Vagina (tissue), 2 donors: Measurements from ENCODE around the gene STT3B.

ENCODE experiments used
- POLR2AphosphoS5 ChIP-seq, 2 donors: sonication (generic); formaldehyde crosslinking; IDR thresholded peaks; one replicate each; pipeline ENCODE4 v1.9.0; 2017; ENCODE audit warnings: antibody characterized with exemption in 2 of 2, mild to moderate bottlenecking in 2 of 2, low read depth in 1 of 2; ENCODE audit not compliant: insufficient read depth in 1 of 2
- TF ChIP-seq, protein P1 (sequence below), 3 experiments: fragments of 450-650 bp in 2 of 3; fragments of 200-600 bp in 1 of 3; sonication (generic) in 1 of 3; IDR thresholded peaks; one replicate each; pipeline ENCODE4 v1.5.1; 2017 to 2019; ENCODE audit warnings: antibody characterized with exemption in 3 of 3, mild to moderate bottlenecking in 2 of 3, moderate library complexity in 2 of 3

GRCh38 chr3:31552103-31552502, 19.4 kb downstream of the STT3B start:
- TF ChIP-seq, protein P1, sequence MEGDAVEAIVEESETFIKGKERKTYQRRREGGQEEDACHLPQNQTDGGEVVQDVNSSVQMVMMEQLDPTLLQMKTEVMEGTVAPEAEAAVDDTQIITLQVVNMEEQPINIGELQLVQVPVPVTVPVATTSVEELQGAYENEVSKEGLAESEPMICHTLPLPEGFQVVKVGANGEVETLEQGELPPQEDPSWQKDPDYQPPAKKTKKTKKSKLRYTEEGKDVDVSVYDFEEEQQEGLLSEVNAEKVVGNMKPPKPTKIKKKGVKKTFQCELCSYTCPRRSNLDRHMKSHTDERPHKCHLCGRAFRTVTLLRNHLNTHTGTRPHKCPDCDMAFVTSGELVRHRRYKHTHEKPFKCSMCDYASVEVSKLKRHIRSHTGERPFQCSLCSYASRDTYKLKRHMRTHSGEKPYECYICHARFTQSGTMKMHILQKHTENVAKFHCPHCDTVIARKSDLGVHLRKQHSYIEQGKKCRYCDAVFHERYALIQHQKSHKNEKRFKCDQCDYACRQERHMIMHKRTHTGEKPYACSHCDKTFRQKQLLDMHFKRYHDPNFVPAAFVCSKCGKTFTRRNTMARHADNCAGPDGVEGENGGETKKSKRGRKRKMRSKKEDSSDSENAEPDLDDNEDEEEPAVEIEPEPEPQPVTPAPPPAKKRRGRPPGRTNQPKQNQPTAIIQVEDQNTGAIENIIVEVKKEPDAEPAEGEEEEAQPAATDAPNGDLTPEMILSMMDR (IDR thresholded peaks at IDR 0.05) = no peak
- TF ChIP-seq POLR2AphosphoS5 (IDR thresholded peaks at IDR 0.05; ENCODE audit: insufficient read depth in 1 of 2, low read depth in 1 of 2) = no peak
